Endometrial microvascular endothelial cells (primary cell): ENCODE data around the gene PNMA8A. TPM values are rescaled to one million over a fixed set of nuclear protein-coding genes. Genes with fewer than 3 reads are reported as not detected.
"Not testable (repeated sequence)": the region's sequence is repeated elsewhere in the genome, so short reads cannot be mapped to it uniquely, and the experiment has no call there.

ENCODE experiments used
- in situ Hi-C: cut with HindIII; loops from 2 replicates; pipeline ENCODE4 v1.10.0; 2017; ENCODE audit warnings: low sequenced_read_pairs, low pct_unique_long_range_greater_than_20kb; ENCODE audit errors: inconsistent ontology term
- total RNA-seq: library from RNA; depleted of rRNA; stranded (reverse); fragments of >200 nt; gene quantifications from one replicate; pipeline ENCODE4 v1.2.3, GENCODE V29; 2015; ENCODE audit errors: inconsistent ontology term

The PNMA8A gene, protein sequence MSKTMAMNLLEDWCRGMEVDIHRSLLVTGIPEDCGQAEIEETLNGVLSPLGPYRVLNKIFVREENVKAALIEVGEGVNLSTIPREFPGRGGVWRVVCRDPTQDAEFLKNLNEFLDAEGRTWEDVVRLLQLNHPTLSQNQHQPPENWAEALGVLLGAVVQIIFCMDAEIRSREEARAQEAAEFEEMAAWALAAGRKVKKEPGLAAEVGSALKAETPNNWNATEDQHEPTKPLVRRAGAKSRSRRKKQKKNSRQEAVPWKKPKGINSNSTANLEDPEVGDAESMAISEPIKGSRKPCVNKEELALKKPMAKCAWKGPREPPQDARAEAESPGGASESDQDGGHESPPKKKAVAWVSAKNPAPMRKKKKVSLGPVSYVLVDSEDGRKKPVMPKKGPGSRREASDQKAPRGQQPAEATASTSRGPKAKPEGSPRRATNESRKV
- not detected for total RNA-seq

GRCh38 chr19:46471116-46471733, at the start of gene PNMA8A:
Gene PNMA8A (minus strand): TSS chr19:46471563. CDS start chr19:46471035, 528 bp downstream.
- in situ Hi-C loops, result no loop called here

DNA sequence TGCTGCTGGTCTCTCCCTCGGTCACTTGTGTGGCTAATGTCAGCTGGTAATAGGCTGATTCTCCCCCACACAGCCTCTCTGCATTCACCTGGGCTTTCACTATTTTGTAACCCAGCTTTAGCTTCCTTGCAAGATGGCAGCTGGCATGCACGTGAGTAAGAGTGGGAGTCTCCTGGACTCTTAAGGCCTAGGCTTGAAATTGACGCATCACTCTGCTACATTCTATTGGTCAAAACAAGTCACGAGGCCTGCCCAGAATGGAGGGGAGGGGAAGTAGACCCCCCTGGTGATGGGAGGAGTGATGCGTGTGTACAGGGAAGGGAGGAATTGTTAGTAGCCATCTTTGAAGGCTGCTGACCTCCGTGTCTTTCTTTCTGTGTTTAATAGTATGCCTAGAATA, 49.3 kb upstream of the PNMA8A start:
- in situ Hi-C loops, result no loop called here

- in situ Hi-C loops, result no loop called here
Observed at GRCh38 chr19:46517471-46517870, 46.1 kb upstream of the PNMA8A start.

DNA sequence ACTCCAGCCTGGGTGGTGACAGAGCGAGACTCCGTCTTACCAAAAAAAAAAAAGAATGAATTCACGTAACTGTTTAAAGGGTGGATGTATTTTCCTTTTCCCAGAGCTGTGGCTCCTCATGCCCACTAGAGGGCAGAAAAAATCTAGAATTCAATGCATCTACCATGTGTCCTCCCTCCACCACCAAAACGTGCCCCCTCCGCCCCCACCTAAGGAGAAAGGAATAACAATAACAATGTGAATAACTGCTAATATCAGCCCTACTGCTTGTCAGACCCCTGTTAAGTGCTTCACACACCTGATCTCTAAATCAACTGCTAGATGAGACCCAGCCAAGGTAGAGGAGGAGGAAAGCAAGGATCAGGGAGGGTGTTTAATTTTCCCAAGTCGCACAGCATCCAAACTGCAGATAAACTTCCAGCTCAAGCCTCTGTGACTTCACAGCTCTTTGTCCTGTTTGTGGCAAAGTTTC, 44.6 kb upstream of the PNMA8A start:
- in situ Hi-C loops, result no loop called here

- in situ Hi-C loops, result no loop called here
Observed at GRCh38 chr19:46515290-46515609, 43.9 kb upstream of the PNMA8A start.

DNA sequence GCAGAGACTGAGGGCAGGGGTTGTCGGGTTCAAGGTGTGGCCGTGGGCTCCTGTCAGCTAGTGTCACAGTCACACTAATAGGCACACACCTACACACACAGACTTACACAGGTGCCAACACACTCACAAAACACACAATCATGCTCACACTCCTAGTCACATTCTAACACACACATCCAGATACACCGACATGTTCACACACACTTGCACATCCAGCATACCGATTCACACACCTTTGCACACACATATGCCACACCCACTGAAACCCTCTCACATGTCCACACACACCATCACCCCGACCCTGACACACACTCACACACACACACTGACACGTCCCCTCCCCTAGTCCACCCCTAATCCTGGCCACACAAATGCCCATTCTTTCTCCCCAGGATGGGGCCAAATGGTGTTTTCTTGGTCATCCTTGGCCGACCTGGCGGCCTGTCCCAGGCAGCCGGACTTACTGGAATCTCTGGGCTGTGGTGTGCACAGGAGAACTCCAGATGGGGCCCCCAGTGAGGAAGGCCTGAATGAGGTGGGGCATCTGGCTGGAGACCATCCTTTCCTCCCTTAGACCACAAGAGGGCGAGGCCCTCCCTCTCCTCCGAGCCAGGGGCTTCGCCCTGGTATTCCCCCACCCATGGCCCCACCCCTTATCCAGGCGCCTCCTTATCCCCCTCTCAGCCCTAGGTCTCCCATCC, 43.4 kb upstream of the PNMA8A start:
- in situ Hi-C loops, result no loop called here

DNA sequence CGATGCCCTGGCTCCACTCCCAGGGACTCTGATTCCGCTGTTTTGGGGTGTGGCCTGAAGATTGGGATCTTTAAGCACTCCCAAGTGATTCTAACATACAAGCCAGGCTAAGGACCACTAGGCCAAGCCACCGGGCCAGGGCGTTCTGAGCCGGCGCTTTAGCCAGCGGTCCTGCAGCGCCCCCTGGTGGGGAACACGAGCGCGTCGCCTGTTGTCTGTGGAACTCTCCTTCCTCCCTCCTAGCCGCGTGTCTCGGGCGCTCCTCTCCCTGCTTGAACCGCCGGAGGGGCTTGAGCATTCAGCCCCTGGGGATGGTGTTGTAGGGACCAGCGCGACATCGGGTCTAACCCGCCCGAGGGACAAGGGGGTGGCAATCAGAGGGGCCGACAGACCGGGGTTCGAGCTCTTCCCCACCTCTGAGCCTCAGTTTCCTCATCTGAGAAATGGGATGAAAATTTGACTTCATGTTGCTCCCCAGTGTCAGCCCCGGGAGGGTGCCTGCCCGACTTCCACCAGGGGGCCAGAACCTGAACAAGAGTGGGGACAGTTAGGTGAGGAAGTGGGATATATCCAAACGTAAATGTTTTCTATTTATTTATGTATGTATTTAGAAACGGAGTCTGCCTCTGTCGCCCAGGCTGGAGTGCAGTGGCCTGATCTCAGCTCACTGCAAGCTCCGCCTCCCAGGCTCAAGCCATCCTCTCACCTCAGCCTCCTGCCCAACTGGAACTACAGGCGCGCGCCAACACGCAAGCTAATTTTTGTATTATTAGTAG, 42.3 kb upstream of the PNMA8A start:
- in situ Hi-C loops, result no loop called here

DNA sequence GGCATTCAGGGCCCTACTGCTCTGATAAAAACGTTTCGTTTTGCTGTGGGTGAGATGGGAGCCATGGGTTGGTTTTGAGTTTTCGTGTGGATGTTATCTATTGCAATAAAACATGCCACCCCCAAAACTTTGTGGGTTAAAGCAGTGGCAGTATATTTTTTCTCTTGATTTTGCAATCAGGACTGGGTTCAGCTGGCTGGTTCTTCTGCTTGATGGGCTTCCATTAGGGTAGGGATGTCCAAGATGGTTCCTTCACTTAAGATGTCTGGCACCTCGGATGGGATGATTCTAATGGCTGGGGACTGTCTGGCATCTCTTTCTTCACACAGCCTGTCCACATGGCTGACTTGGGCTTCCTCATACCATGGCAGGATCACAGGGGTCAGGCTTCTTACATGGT, 39.9 kb upstream of the PNMA8A start:
- in situ Hi-C loops, result no loop called here

GRCh38 chr19:46508206-46508605, 36.8 kb upstream of the PNMA8A start:
- in situ Hi-C loops, result no loop called here

DNA sequence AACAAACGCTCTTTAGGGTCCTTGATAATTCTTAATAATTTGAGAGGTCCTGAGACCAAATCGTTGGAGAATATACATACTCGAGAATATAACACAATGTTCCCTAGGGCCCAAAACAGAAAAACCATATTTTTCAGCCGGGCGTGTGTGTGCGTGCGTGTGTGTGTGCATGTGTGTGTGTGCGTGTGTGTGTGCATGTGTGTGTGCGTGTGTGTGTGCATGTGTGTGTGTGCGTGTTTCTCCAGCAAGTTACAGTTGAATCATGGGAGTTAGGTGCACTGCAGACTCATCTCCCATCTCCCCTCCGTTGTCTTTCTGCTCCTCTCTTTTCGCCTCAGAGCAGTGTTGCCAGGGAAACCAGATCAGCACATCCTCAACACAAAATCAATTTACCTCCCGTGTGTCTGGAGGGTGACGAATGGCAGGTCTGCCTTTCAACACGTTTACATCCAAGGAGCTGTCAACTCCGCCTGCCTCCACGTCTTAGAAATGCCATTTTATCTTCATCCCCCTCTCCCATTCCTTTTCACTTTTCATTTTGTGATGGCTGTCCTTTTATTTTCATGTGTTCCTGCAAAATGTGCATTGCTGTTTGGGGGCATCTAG, 32.6 kb upstream of the PNMA8A start:
- in situ Hi-C loops, result no loop called here

- in situ Hi-C loops, result no loop called here
Observed at GRCh38 chr19:46502891-46503290, 31.5 kb upstream of the PNMA8A start.

DNA sequence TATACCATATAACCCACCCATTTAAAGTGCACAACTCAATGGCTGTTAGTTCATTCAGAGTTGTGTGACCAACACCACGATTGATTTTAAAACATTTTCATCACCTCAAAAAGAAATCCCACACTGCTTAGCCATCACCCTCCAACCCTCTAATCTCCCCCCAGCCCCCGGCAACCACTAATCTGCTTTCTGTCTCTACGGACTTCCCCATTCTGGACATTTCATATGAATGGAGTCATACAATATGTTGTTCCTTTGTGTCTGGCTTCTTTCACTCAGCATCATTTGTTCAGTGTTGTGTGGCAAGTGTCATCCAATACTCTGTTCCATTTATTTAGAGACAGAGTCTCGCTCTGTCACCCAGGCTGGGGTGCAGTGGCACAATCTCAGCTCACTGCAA, 28.3 kb upstream of the PNMA8A start:
- in situ Hi-C loops, result no loop called here

DNA sequence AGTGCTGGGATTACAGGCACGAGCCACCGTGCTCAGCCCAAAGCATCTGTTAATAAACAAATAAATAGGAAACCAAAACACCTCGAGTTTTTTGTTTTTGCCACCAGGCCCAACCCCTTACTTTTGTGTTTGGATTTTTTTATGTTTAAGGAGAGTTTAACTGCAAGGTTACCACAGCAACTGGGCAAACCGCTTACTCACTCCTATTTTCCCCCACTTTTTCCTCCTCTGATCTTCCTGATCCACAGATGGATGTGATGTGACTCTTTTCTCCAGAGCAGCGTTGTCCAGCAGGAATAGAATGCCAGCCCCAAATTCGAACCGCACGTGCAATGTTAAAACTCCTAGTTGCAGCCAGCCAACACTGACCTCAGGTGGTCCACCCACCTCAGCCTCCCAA, 26.4 kb upstream of the PNMA8A start:
- in situ Hi-C loops, result no loop called here

- in situ Hi-C loops, result not testable (repeated sequence)
Observed at GRCh38 chr19:46496886-46497285, 25.5 kb upstream of the PNMA8A start.

- in situ Hi-C loops, result no loop called here
Observed at GRCh38 chr19:46496304-46496703, 24.9 kb upstream of the PNMA8A start.

DNA sequence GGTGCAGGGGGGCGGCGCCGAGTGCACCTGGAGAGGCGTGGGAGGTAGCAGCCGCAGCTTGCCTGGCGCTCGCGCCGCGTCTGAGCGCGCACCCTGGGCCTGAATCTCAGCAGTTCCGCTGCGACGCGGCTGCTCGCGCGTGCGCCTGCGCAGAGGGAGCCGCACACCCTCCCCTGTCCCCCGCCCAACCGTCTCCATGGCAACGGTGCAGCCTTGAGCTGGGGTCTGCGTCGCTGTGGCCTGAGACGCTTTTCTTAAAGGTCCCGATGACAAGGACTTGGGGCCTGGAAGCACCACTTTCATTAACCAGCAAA, 24.4 kb upstream of the PNMA8A start, which contains the start of gene PNMA8B:
TSS of gene PNMA8B (minus strand) at position 82 of the 314 bp plus-strand sequence. CDS start 402 bp downstream, outside the sequence.
- in situ Hi-C loops, result no loop called here

- in situ Hi-C loops, result no loop called here
Observed at GRCh38 chr19:46494941-46495785, 23.8 kb upstream of the PNMA8A start.
